ENCODE results near the gene THRB. TPM values are rescaled to one million over a fixed set of nuclear protein-coding genes. Genes with fewer than 3 reads are reported as not detected.

Gene THRB
- total and polyA plus RNA-seq, 9 of the 15 experiments (the other 6 are each of a cell fraction or from before 2014, with no cell fraction given), result 1.7 to 14.9 (median 6.9) TPM

GRCh38 chr3:24359645-24360462 is 134.8 kb downstream of the THRB start (continued):
- no peak for TF ChIP-seq IRF9 (tag; IDR thresholded peaks at IDR 0.05)
- peak; percentile 50 for TF ChIP-seq ZNF592 (IDR thresholded peaks at IDR 0.05)
- no peak for TF ChIP-seq ZNF175 (CRISPR knock-in tag; IDR thresholded peaks at IDR 0.05; ENCODE audit: low read depth)
- no peak for TF ChIP-seq SRSF9 (IDR thresholded peaks at IDR 0.05; ENCODE audit: borderline replicate concordance, low read depth, low read length)
- TF ChIP-seq ZNF311 (CRISPR knock-in tag; IDR thresholded peaks at IDR 0.05), result 0 out of 2 replicates have a peak, but pooled peaks have one; percentile 47
- TF ChIP-seq, protein P1, sequence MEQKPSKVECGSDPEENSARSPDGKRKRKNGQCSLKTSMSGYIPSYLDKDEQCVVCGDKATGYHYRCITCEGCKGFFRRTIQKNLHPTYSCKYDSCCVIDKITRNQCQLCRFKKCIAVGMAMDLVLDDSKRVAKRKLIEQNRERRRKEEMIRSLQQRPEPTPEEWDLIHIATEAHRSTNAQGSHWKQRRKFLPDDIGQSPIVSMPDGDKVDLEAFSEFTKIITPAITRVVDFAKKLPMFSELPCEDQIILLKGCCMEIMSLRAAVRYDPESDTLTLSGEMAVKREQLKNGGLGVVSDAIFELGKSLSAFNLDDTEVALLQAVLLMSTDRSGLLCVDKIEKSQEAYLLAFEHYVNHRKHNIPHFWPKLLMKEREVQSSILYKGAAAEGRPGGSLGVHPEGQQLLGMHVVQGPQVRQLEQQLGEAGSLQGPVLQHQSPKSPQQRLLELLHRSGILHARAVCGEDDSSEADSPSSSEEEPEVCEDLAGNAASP (IDR thresholded peaks at IDR 0.05), result no peak
- TF ChIP-seq CTCF (IDR thresholded peaks at IDR 0.05 in 2 of 3, conservative IDR thresholded peaks at IDR 0.05 in 1 of 3; ENCODE audit: insufficient read depth in 2 of 3, low read depth in 1 of 3, low read length in 3 of 3), result peak; percentile 36 to 55 (median 38); a peak in 3 of 6 replicates
- no peak for TF ChIP-seq BRD4 (IDR thresholded peaks at IDR 0.05)

All from K562 (cell line).